ENCODE measurements around the gene NACA2. TPM values are rescaled to one million over a fixed set of nuclear protein-coding genes. Genes with fewer than 3 reads are reported as not detected.

Gene NACA2
- total and polyA plus RNA-seq, 7 donors: 0.04 TPM; not detected in 6

- TF ChIP-seq, protein P1, sequence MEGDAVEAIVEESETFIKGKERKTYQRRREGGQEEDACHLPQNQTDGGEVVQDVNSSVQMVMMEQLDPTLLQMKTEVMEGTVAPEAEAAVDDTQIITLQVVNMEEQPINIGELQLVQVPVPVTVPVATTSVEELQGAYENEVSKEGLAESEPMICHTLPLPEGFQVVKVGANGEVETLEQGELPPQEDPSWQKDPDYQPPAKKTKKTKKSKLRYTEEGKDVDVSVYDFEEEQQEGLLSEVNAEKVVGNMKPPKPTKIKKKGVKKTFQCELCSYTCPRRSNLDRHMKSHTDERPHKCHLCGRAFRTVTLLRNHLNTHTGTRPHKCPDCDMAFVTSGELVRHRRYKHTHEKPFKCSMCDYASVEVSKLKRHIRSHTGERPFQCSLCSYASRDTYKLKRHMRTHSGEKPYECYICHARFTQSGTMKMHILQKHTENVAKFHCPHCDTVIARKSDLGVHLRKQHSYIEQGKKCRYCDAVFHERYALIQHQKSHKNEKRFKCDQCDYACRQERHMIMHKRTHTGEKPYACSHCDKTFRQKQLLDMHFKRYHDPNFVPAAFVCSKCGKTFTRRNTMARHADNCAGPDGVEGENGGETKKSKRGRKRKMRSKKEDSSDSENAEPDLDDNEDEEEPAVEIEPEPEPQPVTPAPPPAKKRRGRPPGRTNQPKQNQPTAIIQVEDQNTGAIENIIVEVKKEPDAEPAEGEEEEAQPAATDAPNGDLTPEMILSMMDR (IDR thresholded peaks at IDR 0.05): no peak
- whole genome bisulfite sequencing, 3 donors: 71 to 92% (median 86%) methylated on average over 1 of the region's 1 CpG
- intact Hi-C loops (cut with DNase I): no loop called here
- Histone ChIP-seq H3K27me3 (ENCODE audit: insufficient read depth in 3 of 3, low read length in 2 of 3) (no peaks in the 10 kb centered on the region), H3K36me3 (ENCODE audit: insufficient read depth in 1 of 2, low read depth in 1 of 2) (no peaks in the 10 kb centered on the region), H3K27ac (no peak overlapping the region), H3K9me3 (peaks cover 10% of the 10 kb centered on the region), H3K4me1 (no peaks in the 10 kb centered on the region), H3K4me3 (no peak overlapping the region)
- DNase-seq (no peak), ATAC-seq (no peak)
Measured at GRCh38 chr17:61540874-61541273, 50.1 kb downstream of the NACA2 start.

Other genes with a start within 250 kb of the NACA2 start
- gene TBX2, start 191.4 kb downstream of the NACA2 start, total RNA-seq: 1 to 10 TPM; 6.3 to 8.7 (median 8.7) TPM
- 1 to 10 TPM; 3.5 to 5.2 (median 5.1) TPM for gene TBX2, start 191.4 kb downstream of the NACA2 start, polyA plus RNA-seq
- under 1 TPM in 1 of 4 donors, not detected in 3; 0.22 TPM for gene TBX4, start 138.8 kb downstream of the NACA2 start, total RNA-seq
- not detected for gene TBX4, start 138.8 kb downstream of the NACA2 start, polyA plus RNA-seq

Measured in psoas muscle (tissue), 8 donors.